C4-2B (cell line): ENCODE data around the gene TMEM135.

ENCODE experiments used
- H3K27ac ChIP-seq: fragments of 450-650 bp; 2 replicates; pipeline ENCODE4 v1.5.1; 2017
- CTCF ChIP-seq: fragments of 450-650 bp; conservative IDR thresholded peaks from 2 replicates; pipeline ENCODE4 v1.5.1; 2017; ENCODE audit warnings: mild to moderate bottlenecking
- ZFX ChIP-seq: fragments of 450-650 bp; IDR thresholded peaks from 2 replicates; pipeline ENCODE4 v1.6.1; 2017

Gene TMEM135

GRCh38 chr11:87201376-87201775, 163.6 kb downstream of the TMEM135 start:
- no peak for TF ChIP-seq CTCF
- no peak overlapping the region for H3K27ac ChIP-seq

GRCh38 chr11:87203907-87204602, 166.3 kb downstream of the TMEM135 start:
- TF ChIP-seq ZFX: no peak
- no peak for TF ChIP-seq CTCF
- no peak overlapping the region for H3K27ac ChIP-seq

DNA sequence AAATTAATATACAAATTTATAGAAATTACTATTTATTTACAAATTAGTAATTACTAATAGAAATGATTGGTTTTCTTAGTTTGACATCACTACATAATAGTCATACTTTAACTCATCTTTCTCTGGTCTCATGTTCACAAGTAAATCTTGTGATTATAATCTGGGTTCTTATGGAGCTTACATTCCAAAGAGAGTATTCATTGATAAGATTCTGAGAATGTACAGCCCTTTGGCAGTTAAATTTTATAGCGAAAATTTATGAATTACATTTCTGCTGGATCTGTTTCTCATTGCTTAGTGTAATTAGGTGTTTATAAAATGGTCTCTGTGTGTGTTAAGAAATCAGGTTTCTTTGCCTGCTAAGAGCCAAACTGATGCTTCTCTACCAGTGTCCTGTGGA, 175.2 kb downstream of the TMEM135 start:
- TF ChIP-seq ZFX: no peak
- TF ChIP-seq CTCF: no peak
- H3K27ac ChIP-seq: no peak overlapping the region

GRCh38 chr11:87213444-87213843, 175.7 kb downstream of the TMEM135 start:
- no peak for TF ChIP-seq CTCF
- no peak for TF ChIP-seq ZFX

DNA sequence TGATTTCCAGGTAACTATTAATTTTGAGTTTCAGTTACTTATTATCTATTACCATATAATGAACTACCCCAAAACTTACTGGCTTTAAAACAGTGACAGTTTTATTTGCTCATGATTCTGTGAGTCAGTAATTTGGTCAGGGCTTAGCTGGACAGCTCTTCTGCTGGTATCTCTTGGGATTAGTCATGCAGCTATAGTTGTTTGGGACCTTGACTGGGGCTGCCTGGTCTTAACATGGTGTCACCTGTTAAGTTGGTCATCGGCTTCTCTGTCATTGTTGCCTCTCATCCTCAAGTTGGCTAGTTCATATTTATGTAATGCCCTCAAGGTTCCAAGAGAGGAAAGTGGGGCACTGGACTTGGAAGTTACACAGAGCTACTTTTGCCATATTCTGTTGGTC, 177.5 kb downstream of the TMEM135 start:
- no peak overlapping the region for H3K27ac ChIP-seq
- TF ChIP-seq CTCF: no peak
- no peak for TF ChIP-seq ZFX

More at GRCh38 chr11:87213444-87213843, 175.7 kb downstream of the TMEM135 start:
- no peak overlapping the region for H3K27ac ChIP-seq

DNA sequence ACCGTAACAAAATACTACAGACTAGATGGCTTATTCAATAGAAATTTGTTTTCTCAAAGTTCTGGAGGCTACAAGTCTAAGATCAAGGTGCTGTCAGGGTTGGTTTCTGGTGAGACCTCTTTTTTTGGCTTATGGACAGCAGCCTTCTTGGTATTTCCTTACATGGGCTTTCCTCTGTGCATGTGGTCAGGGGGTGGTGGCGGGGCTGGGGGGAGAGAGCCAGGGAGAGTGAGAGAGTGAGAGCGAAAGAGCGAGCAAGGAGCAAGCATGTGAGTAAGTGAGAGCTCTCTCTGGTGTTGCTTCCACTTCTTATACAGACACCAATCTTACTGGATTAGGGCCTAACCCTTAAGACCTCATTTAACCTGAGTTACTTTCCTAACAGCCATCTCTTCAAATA, 181.5 kb downstream of the TMEM135 start:
- H3K27ac ChIP-seq: no peak overlapping the region
- TF ChIP-seq ZFX (no peak), CTCF (no peak)

DNA sequence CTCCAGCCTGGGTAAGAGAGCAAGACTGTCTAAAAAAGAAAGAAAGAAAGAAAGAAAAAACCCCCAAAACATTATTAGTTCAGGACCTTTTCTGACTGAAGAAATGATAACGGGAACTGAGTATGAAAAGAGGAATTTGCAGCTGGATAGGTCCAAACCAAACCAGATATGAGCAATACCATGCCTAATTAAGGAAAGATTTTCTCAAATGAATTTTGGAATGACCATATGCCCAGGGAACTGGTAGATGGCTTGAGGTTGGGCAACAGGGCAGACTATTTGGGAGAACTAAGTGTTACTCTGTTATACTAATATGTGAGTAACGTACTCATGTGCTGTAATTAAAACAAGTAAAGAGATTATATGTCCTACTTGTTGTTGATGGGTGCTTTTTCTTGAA, 186.1 kb downstream of the TMEM135 start:
- no peak overlapping the region for H3K27ac ChIP-seq
- TF ChIP-seq ZFX (no peak), CTCF (no peak)
